Transverse colon (tissue), 4 donors: ENCODE data around the gene FOXE3. TPM values are rescaled to one million over a fixed set of nuclear protein-coding genes. Genes with fewer than 3 reads are reported as not detected.
A peak's percentile ranks its signal among the peaks of the same experiment; 100 is the strongest.

Experiments used
- DNase-seq: peaks from one replicate; pipeline ENCODE4 v3.0.0-alpha.2; 2019
- H3K27ac ChIP-seq, 4 donors: fragments of 200-600 bp; sonication (generic); 2 replicates each; pipeline ENCODE4 v1.5.1; 2016 to 2018; ENCODE audit warnings: inconsistent platforms in 4 of 4
- H3K27me3 ChIP-seq: fragments of 200-600 bp; sonication (generic); 2 replicates; pipeline ENCODE4 v1.5.1; 2017; ENCODE audit warnings: inconsistent platforms
- H3K36me3 ChIP-seq, 4 donors: fragments of 200-600 bp; sonication (generic); 2 replicates each; pipeline ENCODE4 v1.5.1; 2017 to 2019; ENCODE audit warnings: inconsistent platforms in 4 of 4
- H3K4me1 ChIP-seq, 4 donors: fragments of 200-600 bp; sonication (generic); 2 replicates each; pipeline ENCODE4 v1.5.1; 2017 to 2020; ENCODE audit warnings: inconsistent platforms in 4 of 4
- H3K4me3 ChIP-seq, 4 donors: fragments of 200-600 bp; sonication (generic); 1 replicate in 1 of 4; 2 replicates in 3 of 4; pipeline versions ENCODE4 v1.5.1 to v1.6.1; 2017 to 2019; ENCODE audit warnings: inconsistent platforms in 4 of 4
- H3K9me3 ChIP-seq, 2 donors: fragments of 200-600 bp; sonication (generic); 2 replicates each; pipeline ENCODE4 v1.5.1; 2017 to 2019; ENCODE audit warnings: inconsistent platforms in 2 of 2
- CTCF ChIP-seq, 5 experiments: fragments of 200-600 bp in 3 of 5; fragments of 450-650 bp in 2 of 5; sonication (generic) in 3 of 5; IDR thresholded peaks; 1 replicate in 2 of 5; 2 replicates in 3 of 5; pipeline ENCODE4 v1.5.1; 2016 to 2017; ENCODE audit warnings: antibody characterized with exemption in 5 of 5, inconsistent platforms in 3 of 5, mild to moderate bottlenecking in 2 of 5, moderate library complexity in 1 of 5
- EP300 ChIP-seq: sonication (generic); formaldehyde crosslinking; IDR thresholded peaks from one replicate; pipeline ENCODE4 v1.6.1; 2017; ENCODE audit warnings: antibody characterized with exemption, low read depth
- POLR2A ChIP-seq: fragments of 450-650 bp; IDR thresholded peaks from one replicate; pipeline ENCODE4 v1.6.1; 2016; ENCODE audit warnings: antibody characterized with exemption, mild to moderate bottlenecking, moderate library complexity
- POLR2AphosphoS5 ChIP-seq, 3 donors: sonication (generic); formaldehyde crosslinking; IDR thresholded peaks; one replicate each; pipeline ENCODE4 v1.6.1; 2016; ENCODE audit warnings: antibody characterized with exemption in 3 of 3
- whole genome bisulfite sequencing, 2 donors: methylation state at CpG; one replicate each; pipeline ENCODE4 v1.1.5; 2018; ENCODE audit warnings: low coverage in 1 of 2; 5-methylcytosine and 5-hydroxymethylcytosine counted together
- in situ Hi-C, 4 donors: fragments of 200-750 bp; cut with MboI; loops; one replicate each; pipeline versions ENCODE4 v1.15.0 to v1.15.1; 2017; ENCODE audit warnings: low sequenced_read_pairs in 3 of 4, low pct_ligation_motif_present in 1 of 4, low pct_unique_long_range_greater_than_20kb in 1 of 4
- intact Hi-C: fragments of 100-400 bp; cut with DNase I; formaldehyde crosslinking; loops from one replicate; pipeline ENCODE4 v1.15.1; 2023; ENCODE audit warnings: low total_unique reads
- total RNA-seq, 4 donors: library from RNA; depleted of rRNA; stranded (reverse); fragments of >200 nt; gene quantifications; one replicate each; pipeline ENCODE4 v1.1.0, GENCODE V29; 2016

Gene FOXE3
- total RNA-seq, 4 donors from 2014 or later, result not detected

- WGBS, 2 donors, result 6% methylated on average over 67 of the region's 73 CpGs; no CpG with 5 or more reads in 1 of the 2 donors
- in situ Hi-C loops, result loop anchor here in 2 of 4 donors (10.0 to 25.0 kb wide), 2 partner anchors 267 to 270 kb away; no protein-coding TSS in a partner anchor
- no peaks in the 10 kb centered on the region for H3K36me3 ChIP-seq
- peaks cover 98% of the 10 kb centered on the region for H3K27me3 ChIP-seq
- peak overlapping the region; percentile 24 to 95 (median 91) for H3K27ac ChIP-seq
- H3K4me3 ChIP-seq, result peak overlapping the region; percentile 2 to 50 (median 29)
- peak; percentile 62 for DNase-seq
- H3K4me1 ChIP-seq, result peaks cover 0 to 28% (median 10%) of the 10 kb centered on the region in 4 donors
- TF ChIP-seq POLR2AphosphoS5 (IDR thresholded peaks at IDR 0.05) (peak in 2 of 3 donors; percentile 38 to 57), EP300 (no peak), CTCF (IDR thresholded peaks at IDR 0.05) (no peak), POLR2A (peak; percentile 42)
- intact Hi-C loops, result no loop called here
- H3K9me3 ChIP-seq, result no peaks in the 10 kb centered on the region
Measured at GRCh38 chr1:47444562-47445465, 28.7 kb downstream of the FOXE3 start.

DNA sequence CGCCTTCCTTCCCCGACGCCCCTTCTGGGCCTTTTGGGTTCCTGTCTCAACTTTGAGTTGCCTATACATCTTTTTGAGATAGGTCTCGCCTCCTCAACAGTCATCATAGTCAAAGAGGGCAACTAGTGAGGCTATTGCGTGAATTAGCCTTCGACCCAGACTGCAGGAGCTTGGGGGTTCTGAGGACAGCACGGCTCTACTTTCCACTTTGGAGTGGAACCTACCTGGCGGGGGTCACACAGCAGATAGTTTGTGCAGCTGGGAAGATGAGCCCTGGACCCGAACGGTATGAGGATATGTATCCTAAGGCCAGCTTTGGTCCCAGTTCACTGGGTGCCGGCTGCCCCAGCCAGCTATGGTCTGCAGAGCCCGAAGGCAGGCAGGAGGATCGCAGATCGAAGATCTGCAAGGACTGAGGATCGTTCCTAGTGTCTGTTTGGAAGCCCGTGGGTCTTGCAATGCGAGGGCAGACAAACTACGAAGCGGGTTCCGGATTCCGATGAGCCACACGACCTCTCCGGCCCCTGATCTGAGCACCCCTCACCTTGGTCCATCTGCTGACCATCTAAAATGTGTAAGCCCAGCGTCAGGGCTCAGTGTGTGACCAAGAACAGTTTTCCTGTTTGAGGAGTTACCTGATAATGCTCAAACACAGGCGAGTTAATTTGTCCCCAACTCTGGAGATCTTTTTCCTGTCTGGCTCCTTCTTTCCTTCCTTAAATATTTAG lies 29.9 kb downstream of the FOXE3 start:
- Histone ChIP-seq H3K36me3 (no peaks in the 10 kb centered on the region), H3K27me3 (peaks cover 95% of the 10 kb centered on the region), H3K4me1 (peaks cover 0 to 28% (median 10%) of the 10 kb centered on the region in 4 donors), H3K4me3 (peak overlapping the region in 1 of 4 donors; percentile 32), H3K9me3 (no peaks in the 10 kb centered on the region), H3K27ac (peak overlapping the region in 1 of 4 donors; percentile 92)
- intact Hi-C loops (no loop called here), in situ Hi-C loops (loop anchor here in 2 of 4 donors (10.0 to 25.0 kb wide), 2 partner anchors 266 to 269 kb away; no protein-coding TSS in a partner anchor)
- DNase-seq, result no peak
- whole genome bisulfite sequencing, 2 donors, result 17% methylated on average over 22 of the region's 25 CpGs; no CpG with 5 or more reads in 1 of the 2 donors
- no peak for TF ChIP-seq POLR2AphosphoS5 (IDR thresholded peaks at IDR 0.05)
- no peak for TF ChIP-seq EP300
- TF ChIP-seq POLR2A, result no peak

DNA sequence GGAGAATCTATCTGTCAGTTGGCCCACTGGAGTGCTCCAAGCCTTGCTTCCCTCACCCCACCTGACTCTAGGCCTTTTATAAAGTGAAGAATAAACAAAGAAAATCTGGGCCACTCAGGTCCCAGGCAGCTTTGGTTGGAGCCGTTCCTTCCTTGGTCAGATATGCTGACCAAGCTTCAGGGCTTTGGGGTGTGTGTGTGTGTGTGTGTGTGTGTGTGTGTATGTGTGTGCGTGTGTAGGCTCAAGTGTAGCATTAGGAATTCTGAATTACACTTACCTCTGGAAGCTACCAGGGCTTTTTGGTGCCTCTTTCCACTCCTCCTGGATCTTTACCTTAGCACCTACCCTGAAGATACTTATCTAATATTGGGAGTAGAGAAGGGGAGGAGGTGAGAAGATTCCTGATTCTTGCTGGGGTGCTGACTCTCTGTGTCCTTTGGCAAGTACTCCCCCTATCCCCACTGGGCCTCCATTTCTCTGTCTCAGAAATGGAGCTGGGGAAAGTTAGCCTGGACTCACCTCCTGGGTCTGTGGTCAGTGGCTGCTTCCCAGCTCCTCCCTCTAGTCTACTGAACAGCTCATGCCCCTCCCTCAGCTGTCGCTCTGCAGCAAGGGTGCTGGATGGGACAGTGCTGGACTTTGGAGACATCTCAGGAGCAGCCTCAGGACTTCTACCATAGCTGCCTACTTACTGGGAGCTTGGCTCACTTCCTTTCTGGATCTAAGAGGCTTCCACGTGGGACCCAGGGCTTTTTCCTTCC lies 32.6 kb downstream of the FOXE3 start:
- no peaks in the 10 kb centered on the region for H3K36me3 ChIP-seq
- TF ChIP-seq POLR2AphosphoS5 (IDR thresholded peaks at IDR 0.05) (no peak), POLR2A (no peak), CTCF (IDR thresholded peaks at IDR 0.05) (no peak), EP300 (no peak)
- DNase-seq, result no peak
- H3K9me3 ChIP-seq, result no peaks in the 10 kb centered on the region
- H3K27ac ChIP-seq, result no peak overlapping the region
- no peak overlapping the region for H3K4me3 ChIP-seq
- peaks cover 86% of the 10 kb centered on the region for H3K27me3 ChIP-seq
- intact Hi-C loops, result no loop called here
- in situ Hi-C loops, result loop anchor here in 2 of 4 donors (10.0 to 25.0 kb wide), 2 partner anchors 264 to 266 kb away; no protein-coding TSS in a partner anchor
- WGBS, 2 donors, result 36% methylated on average over 4 of the region's 4 CpGs; no CpG with 5 or more reads in 1 of the 2 donors
- H3K4me1 ChIP-seq, result peaks cover 0 to 21% (median 10%) of the 10 kb centered on the region in 4 donors

GRCh38 chr1:47449822-47450552 lies 33.9 kb downstream of the FOXE3 start:
- no peaks in the 10 kb centered on the region for H3K9me3 ChIP-seq
- TF ChIP-seq POLR2AphosphoS5 (IDR thresholded peaks at IDR 0.05) (no peak), CTCF (IDR thresholded peaks at IDR 0.05) (peak; percentile 33 to 56 (median 37))
- peak; percentile 40 for DNase-seq
- intact Hi-C loops (no loop called here), in situ Hi-C loops (loop anchor here in 2 of 4 donors (10.0 to 25.0 kb wide), 2 partner anchors 262 to 265 kb away; no protein-coding TSS in a partner anchor)
- H3K4me1 ChIP-seq, result peaks cover 0 to 7% (median 5%) of the 10 kb centered on the region in 4 donors
- H3K27me3 ChIP-seq, result peaks cover 74% of the 10 kb centered on the region
- no peaks in the 10 kb centered on the region for H3K36me3 ChIP-seq
- no peak overlapping the region for H3K27ac ChIP-seq
- 56 to 62% methylated on average over 6 to 27 of the region's 36 CpGs for WGBS, 2 donors
- H3K4me3 ChIP-seq, result no peak overlapping the region
